GM12878 (cell line): ENCODE measurements around the gene GLB1L3. TPM values are rescaled to one million over a fixed set of nuclear protein-coding genes. Genes with fewer than 3 reads are reported as not detected.

Experiments
- ATAC-seq: fragments of 200-7000 bp; cut with Tn5 transposase; 3 replicates; pipeline ENCODE4 v1.9.1; 2020; ENCODE audit warnings: mild to moderate bottlenecking, moderate library complexity
- BruUV-seq: library from RNA; stranded (reverse); fragments of 400-500 nt; replicated peaks from 2 replicates; lab custom pipeline; 2021; lab: Mats Ljungman, UMichigan
- CTCF ChIA-PET: fragments of 300-600 bp; sonication (Branson Sonifier 250); formaldehyde crosslinking; extraction: SDS; loops from one replicate; lab custom pipeline; 2021; ENCODE audit warnings: inconsistent platforms; lab: Yijun Ruan, JAX
- POLR2A ChIA-PET: fragments of 350-600 bp; formaldehyde crosslinking; extraction: SDS; loops from one replicate; lab custom pipeline; 2021; ENCODE audit warnings: inconsistent platforms; lab: Charles Lee
- RAD21 ChIA-PET: fragments of 300-600 bp; sonication (Branson Sonifier 250); formaldehyde crosslinking; loops from one replicate; lab custom pipeline; 2023; ENCODE audit warnings: antibody characterized with exemption; ENCODE audit not compliant: unreplicated experiment; lab: Charles Lee
- SMC1A ChIA-PET: fragments of 300-600 bp; sonication (Branson Sonifier 250); formaldehyde crosslinking; loops from one replicate; lab custom pipeline; 2023; ENCODE audit not compliant: unreplicated experiment, uncharacterized antibody; lab: Charles Lee
- DNase-seq: peaks from one replicate; pipeline ENCODE4 v3.0.0-alpha.2; 2011; ENCODE audit warnings: low read depth, low spot score
- FAIRE-seq: peaks from 3 replicates; lab custom pipeline; 2011; peaks lifted over from hg19 to GRCh38; lab: Jason Lieb, UNC
- H2AFZ ChIP-seq: 2 replicates; pipeline ENCODE4 v1.6.0; 2011; ENCODE audit warnings: low read depth, low read length, control low read depth; ENCODE audit not compliant: control insufficient read depth
- H3K27ac ChIP-seq: 2 replicates; pipeline ENCODE4 v1.5.1; 2011; ENCODE audit warnings: control low read depth; ENCODE audit not compliant: control insufficient read depth, insufficient read depth
- H3K27me3 ChIP-seq, 2 experiments: replicated peaks in 1 of 2; 2 replicates each; pipeline versions ENCODE4 v1.6.0 to v1.6.1; 2011; ENCODE audit warnings: low read length in 1 of 2; ENCODE audit not compliant: control insufficient read depth in 2 of 2, insufficient read depth in 2 of 2
- H3K36me3 ChIP-seq, 2 experiments: 2 replicates each; pipeline ENCODE4 v1.5.1; 2011; ENCODE audit warnings: low read length in 1 of 2; ENCODE audit not compliant: control insufficient read depth in 2 of 2, insufficient read depth in 2 of 2
- H3K4me1 ChIP-seq: 2 replicates; pipeline ENCODE4 v1.6.1; 2011; ENCODE audit warnings: mild to moderate bottlenecking, low read length, moderate library complexity, mixed read lengths; ENCODE audit not compliant: control insufficient read depth, insufficient read depth
- H3K4me2 ChIP-seq: 2 replicates; pipeline ENCODE4 v1.6.0; 2011; ENCODE audit warnings: control low read depth; ENCODE audit not compliant: control insufficient read depth, insufficient read depth
- H3K4me3 ChIP-seq: fragments of 200-600 bp; sonication (generic); 2 replicates; pipeline ENCODE4 v1.5.1; 2016
- H3K79me2 ChIP-seq: 2 replicates; pipeline ENCODE4 v1.6.0; 2011; ENCODE audit warnings: low read length; ENCODE audit not compliant: control insufficient read depth, insufficient read depth
- H3K9ac ChIP-seq: 2 replicates; pipeline ENCODE4 v1.8.0; 2011; ENCODE audit warnings: low read length, control low read depth, mixed read lengths; ENCODE audit not compliant: control insufficient read depth, insufficient read depth
- H3K9me3 ChIP-seq: replicated peaks from 3 replicates; pipeline ENCODE4 v1.5.1; 2011; ENCODE audit warnings: mild to moderate bottlenecking, low read length; ENCODE audit not compliant: control insufficient read depth, insufficient read depth
- H4K20me1 ChIP-seq: 2 replicates; pipeline ENCODE4 v1.6.0; 2011; ENCODE audit not compliant: control insufficient read depth, insufficient read depth
- CREB1 ChIP-seq: IDR thresholded peaks from 2 replicates; pipeline ENCODE4 v1.6.1; 2012; ENCODE audit warnings: low read depth, mild to moderate bottlenecking, inconsistent platforms
- CTCF ChIP-seq, 3 experiments: IDR thresholded peaks in 2 of 3; conservative IDR thresholded peaks in 1 of 3; 2 replicates each; pipeline ENCODE4 v1.5.1; 2011; ENCODE audit warnings: low read depth in 3 of 3, low read length in 3 of 3, mild to moderate bottlenecking in 3 of 3, control low read depth in 2 of 3, moderate library complexity in 2 of 3, inconsistent platforms in 1 of 3, mixed read lengths in 1 of 3; ENCODE audit not compliant: control insufficient read depth in 2 of 3, insufficient read depth in 1 of 3; ENCODE audit errors: extremely low read depth in 1 of 3
- ESRRA ChIP-seq: IDR thresholded peaks from 2 replicates; pipeline ENCODE4 v1.6.1; 2012; ENCODE audit warnings: mild to moderate bottlenecking, low read length, improper control_type of control experiment
- EZH2 ChIP-seq: IDR thresholded peaks from 2 replicates; pipeline ENCODE4 v1.6.1; 2012; ENCODE audit warnings: low read depth, mild to moderate bottlenecking, control low read depth, inconsistent platforms, low read length, borderline replicate concordance; ENCODE audit not compliant: control insufficient read depth
- HDGF ChIP-seq: fragments of 450-650 bp; IDR thresholded peaks from 2 replicates; pipeline ENCODE4 v1.6.1; 2016; ENCODE audit warnings: antibody characterized with exemption
- RBBP5 ChIP-seq: fragments of 200-600 bp; sonication (generic); conservative IDR thresholded peaks from 2 replicates; pipeline ENCODE4 v1.6.1; 2016
- SP1 ChIP-seq: IDR thresholded peaks from one replicate; pipeline ENCODE4 v1.6.1; 2011; ENCODE audit warnings: low read depth, low read length
- TBL1XR1 ChIP-seq: IDR thresholded peaks from 2 replicates; pipeline ENCODE4 v1.6.1; 2012; ENCODE audit warnings: low read depth, low read length, improper control_type of control experiment
- WGBS: methylation state at CpG from one replicate; pipeline ENCODE4 v1.1.6; 2016; ENCODE audit warnings: low lambda C conversion rate; ENCODE audit not compliant: insufficient replicate concordance, insufficient coverage; ENCODE audit errors: missing lambda C conversion rate; 5-methylcytosine and 5-hydroxymethylcytosine counted together
- in situ Hi-C: fragments of 300-500 bp; cut with MboI; formaldehyde crosslinking; loops from 9 replicates; pipeline ENCODE4 v1.14.3; 2018; ENCODE audit warnings: mixed read lengths
- intact Hi-C: fragments of 100-400 bp; cut with micrococcal nuclease; formaldehyde crosslinking; loops from one replicate; pipeline ENCODE4 v1.14.2; 2022; ENCODE audit not compliant: unreplicated experiment
- polyA plus RNA-seq, 11 experiments: library from polyadenylated mRNA; depleted of rRNA in 4 of 11; unstranded in 6 of 11; stranded (reverse) in 5 of 11; fragments of >200 nt; fragmentation: Nextera tagmentation in 4 of 11; fragmentation: Illumina TruSeq in 1 of 11; extraction: Ambion mirVana in 4 of 11; extraction: Trizol in 1 of 11; gene quantifications; 1 replicate in 1 of 11; 2 replicates in 10 of 11; pipeline versions ENCODE4 v1.2.1 to v1.2.3, GENCODE V29; 2011 to 2016; ENCODE audit warnings: inconsistent platforms in 2 of 11, missing spikeins in 2 of 11, low read depth in 1 of 11
- total RNA-seq, 4 experiments: library from RNA; depleted of rRNA in 3 of 4; stranded (reverse); fragments of >200 nt in 3 of 4; fragmentation: Illumina TruSeq in 1 of 4; extraction: Trizol in 1 of 4; gene quantifications; 2 replicates each; pipeline versions ENCODE4 v1.2.1 to v1.2.3, GENCODE V29; 2013 to 2021
- TF ChIP-seq, protein P1 (sequence below): fragments of 450-650 bp; IDR thresholded peaks from 2 replicates; pipeline ENCODE4 v1.6.1; 2018; ENCODE audit warnings: mild to moderate bottlenecking, low read depth, moderate library complexity; ENCODE audit not compliant: partially characterized antibody

GLB1L3 gene
- total and polyA plus RNA-seq, 10 of the 15 experiments (the other 5 are each of a cell fraction or from before 2014, with no cell fraction given), result 0.53 to 2.9 (median 1.9) TPM; not detected in 1

DNA sequence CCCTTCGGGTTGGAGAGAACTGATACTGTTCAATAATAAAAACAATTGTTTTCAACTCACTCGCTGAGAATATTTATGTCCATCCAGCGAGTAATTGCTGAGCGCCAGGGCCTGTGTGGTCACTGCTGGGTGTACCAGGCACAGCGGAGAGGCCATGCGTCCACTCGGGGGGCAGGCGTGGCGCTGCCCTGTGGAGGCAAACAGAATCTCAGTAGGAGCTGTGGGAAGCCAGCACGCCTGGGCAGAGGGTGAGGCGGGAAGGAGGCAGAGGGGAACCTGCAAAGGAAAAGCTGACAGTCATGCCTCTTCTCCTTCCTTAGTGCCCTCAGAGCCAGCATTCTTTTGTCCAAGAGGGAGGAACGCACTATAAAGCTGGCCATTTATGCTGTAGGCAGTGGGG is 11.4 kb downstream of the GLB1L3 start:
- WGBS, result 50% methylated on average over 12 of the region's 12 CpGs
- in situ Hi-C loops, result no loop called here
- no peak overlapping the region for H3K4me2 ChIP-seq
- FAIRE-seq (no peak), DNase-seq (no peak), ATAC-seq (no peak)
- H3K79me2 ChIP-seq, result no peaks in the 10 kb centered on the region
- CTCF ChIA-PET, result no interaction called here
- no peaks in the 10 kb centered on the region for H3K4me1 ChIP-seq
- H3K36me3 ChIP-seq, result no peaks in the 10 kb centered on the region
- intact Hi-C loops, result no loop called here
- H3K9ac ChIP-seq, result no peak overlapping the region
- no peak overlapping the region for H3K4me3 ChIP-seq
- SMC1A ChIA-PET, result no interaction called here
- POLR2A ChIA-PET, result no interaction called here
- no peaks in the 10 kb centered on the region for H3K27me3 ChIP-seq
- no TSS peak for BruUV-seq
- no peaks in the 10 kb centered on the region for H4K20me1 ChIP-seq
- no peak overlapping the region for H2AFZ ChIP-seq
- no peaks in the 10 kb centered on the region for H3K9me3 ChIP-seq
- TF ChIP-seq CREB1 (no peak), HDGF (no peak), ESRRA (no peak), SP1 (no peak), TBL1XR1 (no peak), CTCF (IDR thresholded peaks at IDR 0.05 in 2 of 3, conservative IDR thresholded peaks at IDR 0.05 in 1 of 3; ENCODE audit: control insufficient read depth in 2 of 3, extremely low read depth in 1 of 3, insufficient read depth in 1 of 3, low read depth in 3 of 3, low read length in 3 of 3) (no peak), RBBP5 (no peak), EZH2 (no peak)
- TF ChIP-seq, protein P1, sequence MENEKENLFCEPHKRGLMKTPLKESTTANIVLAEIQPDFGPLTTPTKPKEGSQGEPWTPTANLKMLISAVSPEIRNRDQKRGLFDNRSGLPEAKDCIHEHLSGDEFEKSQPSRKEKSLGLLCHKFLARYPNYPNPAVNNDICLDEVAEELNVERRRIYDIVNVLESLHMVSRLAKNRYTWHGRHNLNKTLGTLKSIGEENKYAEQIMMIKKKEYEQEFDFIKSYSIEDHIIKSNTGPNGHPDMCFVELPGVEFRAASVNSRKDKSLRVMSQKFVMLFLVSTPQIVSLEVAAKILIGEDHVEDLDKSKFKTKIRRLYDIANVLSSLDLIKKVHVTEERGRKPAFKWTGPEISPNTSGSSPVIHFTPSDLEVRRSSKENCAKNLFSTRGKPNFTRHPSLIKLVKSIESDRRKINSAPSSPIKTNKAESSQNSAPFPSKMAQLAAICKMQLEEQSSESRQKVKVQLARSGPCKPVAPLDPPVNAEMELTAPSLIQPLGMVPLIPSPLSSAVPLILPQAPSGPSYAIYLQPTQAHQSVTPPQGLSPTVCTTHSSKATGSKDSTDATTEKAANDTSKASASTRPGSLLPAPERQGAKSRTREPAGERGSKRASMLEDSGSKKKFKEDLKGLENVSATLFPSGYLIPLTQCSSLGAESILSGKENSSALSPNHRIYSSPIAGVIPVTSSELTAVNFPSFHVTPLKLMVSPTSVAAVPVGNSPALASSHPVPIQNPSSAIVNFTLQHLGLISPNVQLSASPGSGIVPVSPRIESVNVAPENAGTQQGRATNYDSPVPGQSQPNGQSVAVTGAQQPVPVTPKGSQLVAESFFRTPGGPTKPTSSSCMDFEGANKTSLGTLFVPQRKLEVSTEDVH, result no peak
- no peak overlapping the region for H3K27ac ChIP-seq
- RAD21 ChIA-PET, result no interaction called here
